ENCODE measurements around the gene PPP1R7.
A peak's percentile ranks its signal among the peaks of the same experiment; 100 is the strongest.

Gene PPP1R7

DNA sequence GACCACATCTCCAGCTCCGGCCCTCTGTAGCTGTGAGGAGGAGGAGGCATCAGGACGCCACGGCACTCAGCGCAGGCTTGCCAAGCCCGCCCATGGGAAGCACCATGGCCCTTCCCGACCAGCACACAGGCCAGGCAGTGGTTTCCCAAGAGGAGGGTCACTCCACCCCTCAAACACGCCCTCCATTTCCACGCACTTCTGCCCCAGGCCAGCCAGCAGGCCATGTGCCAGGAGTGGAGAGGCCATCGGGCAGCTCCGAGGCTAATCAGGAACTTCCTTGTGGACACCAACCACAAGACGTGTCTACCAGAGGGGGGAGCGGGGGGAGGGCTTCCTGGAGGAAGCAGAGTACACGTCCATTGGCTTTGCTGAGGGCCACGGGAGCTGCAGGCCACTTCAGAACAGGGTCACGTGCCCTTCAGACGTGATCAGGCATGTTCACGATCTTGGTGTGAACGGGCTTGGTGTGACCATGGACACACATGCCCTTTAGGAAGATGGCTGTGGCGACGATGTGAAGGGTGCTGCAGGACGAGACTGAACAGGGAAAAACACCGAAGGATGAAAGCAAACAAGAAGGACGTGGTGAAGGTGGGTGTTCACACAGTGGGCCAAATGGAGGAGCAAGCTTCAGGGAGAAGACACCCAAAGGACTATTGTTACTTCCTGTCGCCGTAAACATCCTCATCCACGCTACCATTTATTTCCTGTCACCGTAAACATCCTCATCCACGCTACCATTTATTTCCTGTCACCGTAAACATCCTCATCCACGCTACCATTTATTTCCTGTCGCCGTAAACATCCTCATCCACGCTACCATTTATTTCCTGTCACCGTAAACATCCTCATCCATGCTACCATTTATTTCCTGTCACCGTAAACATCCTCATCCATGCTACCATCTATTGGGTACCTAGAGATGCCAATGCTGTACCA lies 41.7 kb upstream of the PPP1R7 start:
- peak; percentile 62 for DNase-seq (ENCODE audit: low spot score)
- Histone ChIP-seq H3K4me3 (no peak overlapping the region), H3K27ac (no peak overlapping the region)
- TF ChIP-seq, protein P1, sequence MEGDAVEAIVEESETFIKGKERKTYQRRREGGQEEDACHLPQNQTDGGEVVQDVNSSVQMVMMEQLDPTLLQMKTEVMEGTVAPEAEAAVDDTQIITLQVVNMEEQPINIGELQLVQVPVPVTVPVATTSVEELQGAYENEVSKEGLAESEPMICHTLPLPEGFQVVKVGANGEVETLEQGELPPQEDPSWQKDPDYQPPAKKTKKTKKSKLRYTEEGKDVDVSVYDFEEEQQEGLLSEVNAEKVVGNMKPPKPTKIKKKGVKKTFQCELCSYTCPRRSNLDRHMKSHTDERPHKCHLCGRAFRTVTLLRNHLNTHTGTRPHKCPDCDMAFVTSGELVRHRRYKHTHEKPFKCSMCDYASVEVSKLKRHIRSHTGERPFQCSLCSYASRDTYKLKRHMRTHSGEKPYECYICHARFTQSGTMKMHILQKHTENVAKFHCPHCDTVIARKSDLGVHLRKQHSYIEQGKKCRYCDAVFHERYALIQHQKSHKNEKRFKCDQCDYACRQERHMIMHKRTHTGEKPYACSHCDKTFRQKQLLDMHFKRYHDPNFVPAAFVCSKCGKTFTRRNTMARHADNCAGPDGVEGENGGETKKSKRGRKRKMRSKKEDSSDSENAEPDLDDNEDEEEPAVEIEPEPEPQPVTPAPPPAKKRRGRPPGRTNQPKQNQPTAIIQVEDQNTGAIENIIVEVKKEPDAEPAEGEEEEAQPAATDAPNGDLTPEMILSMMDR (IDR thresholded peaks at IDR 0.05): no peak

DNA sequence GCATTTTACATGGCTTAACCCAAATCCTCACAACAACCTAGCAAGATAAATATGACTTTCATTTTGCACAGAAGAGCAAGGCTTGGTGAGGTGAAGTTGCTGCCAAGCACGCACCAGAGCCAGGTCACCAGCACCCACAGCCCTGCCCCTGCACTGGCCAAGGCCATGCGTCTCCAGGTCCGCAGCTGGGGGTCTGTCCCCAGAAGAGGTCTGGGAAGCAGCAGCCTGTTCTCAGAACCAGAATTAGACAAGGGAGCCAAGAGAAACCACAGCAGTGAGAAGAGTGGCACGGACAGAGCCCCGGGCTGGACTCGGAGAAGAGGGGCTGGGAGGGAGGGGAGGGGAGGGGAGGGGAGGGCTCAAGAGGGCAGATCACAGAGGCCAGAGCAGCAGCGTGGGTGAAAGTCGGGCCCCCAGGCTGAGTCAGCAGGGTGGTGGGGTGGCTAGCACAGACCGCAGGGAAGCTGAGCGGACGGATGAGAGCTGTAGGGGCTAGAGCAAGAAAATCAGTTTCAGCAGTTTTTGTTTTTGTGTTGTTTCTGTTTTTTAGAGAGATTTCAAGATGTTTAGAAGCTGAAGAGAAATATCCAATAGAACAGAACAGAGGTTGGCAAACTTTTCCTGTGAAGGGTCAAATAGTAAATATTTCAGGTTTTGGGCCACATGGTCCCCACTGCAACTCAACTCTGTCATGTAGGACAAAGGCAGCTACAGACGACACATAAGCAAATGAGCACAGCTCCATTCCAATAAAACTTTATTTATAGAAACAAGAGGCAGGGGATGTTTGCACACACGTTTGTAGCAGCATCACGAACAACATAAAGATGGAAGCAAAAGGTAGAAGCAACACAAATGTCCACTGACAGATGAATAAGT lies 40.8 kb upstream of the PPP1R7 start:
- TF ChIP-seq, protein P1 (IDR thresholded peaks at IDR 0.05): no peak
- no peak overlapping the region for H3K4me3 ChIP-seq
- H3K27ac ChIP-seq: no peak overlapping the region
- DNase-seq (ENCODE audit: low spot score): no peak

DNA sequence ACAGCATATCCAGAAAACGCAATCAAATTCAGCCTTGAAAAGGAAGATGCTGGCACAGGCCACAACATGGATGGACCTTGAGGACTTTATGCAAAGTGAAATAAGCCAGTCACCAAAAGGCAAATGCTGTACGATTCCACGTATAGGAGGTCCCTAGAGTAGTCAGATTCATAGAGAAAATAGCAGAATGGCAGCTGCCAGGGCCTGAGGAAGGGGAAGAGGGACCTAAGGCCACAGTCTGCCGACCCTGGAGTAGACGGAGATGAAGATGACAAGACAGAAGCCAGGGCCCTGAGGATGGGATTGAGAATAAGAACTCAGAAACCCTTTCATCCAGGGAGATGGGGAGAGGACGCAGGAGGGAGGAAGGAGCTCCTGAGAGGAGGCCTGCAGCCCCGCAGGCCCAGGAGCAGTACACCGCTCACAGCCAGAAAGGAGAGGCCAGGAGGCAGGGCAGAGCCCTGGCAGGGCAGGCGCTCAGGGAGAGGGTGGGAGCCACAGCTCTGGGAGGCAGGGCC lies 40.1 kb upstream of the PPP1R7 start:
- no peak for DNase-seq (ENCODE audit: low spot score)
- Histone ChIP-seq H3K4me3 (no peak overlapping the region), H3K27ac (no peak overlapping the region)
- TF ChIP-seq, protein P1 (IDR thresholded peaks at IDR 0.05): no peak

DNA sequence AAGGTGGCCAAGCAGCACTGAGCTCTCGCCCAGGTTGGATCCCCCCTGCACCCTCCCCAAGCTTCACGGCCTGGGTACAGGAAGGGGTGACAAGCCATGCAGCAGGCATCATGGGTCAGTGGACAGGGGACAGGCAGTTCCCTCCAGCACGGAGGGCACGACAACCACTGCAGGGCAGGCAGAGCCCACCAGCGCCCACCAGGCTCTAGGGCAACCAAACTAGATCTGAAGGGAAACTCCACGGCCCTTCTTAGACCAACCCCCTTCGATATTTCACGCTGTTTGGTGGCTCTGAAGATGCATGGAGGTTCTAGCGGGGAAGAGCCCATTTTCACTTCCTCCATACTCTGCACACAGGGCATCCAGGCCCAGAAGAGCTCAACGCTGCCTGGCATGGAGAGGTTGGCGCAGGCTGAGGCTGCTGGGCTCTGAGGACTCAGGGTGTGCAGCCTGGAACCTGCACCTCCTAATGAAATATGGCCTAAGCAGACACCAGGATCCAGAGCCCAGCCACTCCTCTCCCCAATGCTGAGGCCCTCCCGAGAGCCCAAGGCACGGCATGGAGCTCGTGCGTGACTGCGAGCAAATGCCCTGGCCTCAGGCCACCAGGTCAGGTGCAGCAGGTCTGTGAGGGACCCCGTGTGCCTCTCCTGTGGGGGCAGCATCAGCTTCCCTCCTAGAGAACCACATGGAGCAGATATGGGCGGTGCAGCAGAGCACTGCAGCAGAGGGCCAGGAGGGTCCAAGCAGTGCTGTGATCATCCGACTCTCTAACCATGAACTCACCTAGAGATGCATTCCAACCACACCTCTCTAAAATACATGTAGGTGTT lies 39.4 kb upstream of the PPP1R7 start:
- no peak for DNase-seq (ENCODE audit: low spot score)
- Histone ChIP-seq H3K4me3 (no peak overlapping the region), H3K27ac (no peak overlapping the region)
- TF ChIP-seq, protein P1 (IDR thresholded peaks at IDR 0.05): no peak

DNA sequence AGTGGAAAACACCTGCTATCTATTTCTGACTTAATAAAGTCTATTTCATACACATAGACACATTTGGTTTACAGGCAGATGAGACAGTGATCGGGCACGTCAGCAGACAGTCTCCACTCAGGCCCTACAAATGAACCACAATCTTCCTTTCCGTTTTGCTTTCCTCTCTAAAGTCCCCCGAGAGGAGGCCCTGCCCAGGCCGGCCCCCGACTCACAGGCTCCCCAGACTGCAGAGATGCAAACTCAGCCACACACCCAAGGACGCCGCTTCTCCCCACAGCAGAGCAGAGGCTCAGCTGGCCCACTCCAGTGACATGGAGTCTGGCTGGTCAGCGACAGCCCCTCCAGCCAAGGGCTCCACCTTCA lies 38.8 kb upstream of the PPP1R7 start:
- TF ChIP-seq, protein P1 (IDR thresholded peaks at IDR 0.05): no peak
- Histone ChIP-seq H3K27ac (no peak overlapping the region), H3K4me3 (no peak overlapping the region)
- no peak for DNase-seq (ENCODE audit: low spot score)

DNA sequence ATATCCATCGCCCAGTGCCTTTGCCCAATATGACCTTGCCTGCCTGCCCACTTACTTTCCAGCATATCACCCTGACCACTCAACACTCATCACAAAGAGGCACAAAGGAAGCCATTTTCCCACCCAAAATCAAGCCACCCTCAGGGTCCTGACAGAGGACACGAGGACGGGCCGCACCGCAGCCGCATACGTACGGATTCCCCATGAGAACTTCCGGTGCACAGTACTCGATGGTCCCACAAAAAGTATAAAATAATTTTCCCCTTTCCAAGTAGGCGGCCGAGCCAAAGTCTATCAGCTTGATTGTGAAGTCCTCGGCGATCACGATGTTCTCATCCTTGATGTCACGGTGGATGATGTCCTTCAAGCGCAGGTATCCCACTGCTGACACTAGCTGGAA lies 38.2 kb upstream of the PPP1R7 start:
- Histone ChIP-seq H3K27ac (no peak overlapping the region), H3K4me3 (no peak overlapping the region)
- TF ChIP-seq, protein P1 (IDR thresholded peaks at IDR 0.05): no peak
- no peak for DNase-seq (ENCODE audit: low spot score)
